ENCODE data around the gene HCRT. TPM values are rescaled to one million over a fixed set of nuclear protein-coding genes. Genes with fewer than 3 reads are reported as not detected.

The HCRT gene
- total and polyA plus RNA-seq, 5 donors = not detected

GRCh38 chr17:42135151-42135550, 50.1 kb downstream of the HCRT start:
- 82% methylated on average over 6 of the region's 6 CpGs for WGBS
- H3K4me1 ChIP-seq (ENCODE audit: control insufficient read depth, insufficient read depth, low read length) = peaks cover 35% of the 10 kb centered on the region
- no peak for ATAC-seq

More at GRCh38 chr17:42135151-42135550, 50.1 kb downstream of the HCRT start:
- H3K4me3 ChIP-seq (ENCODE audit: low read length) = no peak overlapping the region
- H3K27ac ChIP-seq (ENCODE audit: low read length) = peak overlapping the region; percentile 87
- DNase-seq = no peak
- no peaks in the 10 kb centered on the region for H3K9me3 ChIP-seq (ENCODE audit: control insufficient read depth, low read length)
- no peaks in the 10 kb centered on the region for H3K27me3 ChIP-seq (ENCODE audit: control insufficient read depth, insufficient read depth)
- intact Hi-C loops (cut with DNase I) = no loop called here

Other genes with a start within 250 kb of the HCRT start
- gene CNP, start 218.7 kb downstream of the HCRT start, total RNA-seq = 10 to 100 TPM; 37.1 to 41.1 (median 39.2) TPM
- gene CNP, start 218.7 kb downstream of the HCRT start, polyA plus RNA-seq = 32.1 TPM
- gene DNAJC7, start 168.0 kb downstream of the HCRT start, total RNA-seq = 10 to 100 TPM; 56.2 to 81.5 (median 65.3) TPM
- 60.7 TPM for gene DNAJC7, start 168.0 kb downstream of the HCRT start, polyA plus RNA-seq
- gene NKIRAS2, start 165.4 kb downstream of the HCRT start, total RNA-seq = 10 to 100 TPM; 39.1 to 47.9 (median 40.4) TPM
- 53.9 TPM for gene NKIRAS2, start 165.4 kb downstream of the HCRT start, polyA plus RNA-seq
- gene C17orf113, start 134.9 kb downstream of the HCRT start, total RNA-seq = 1 to 10 TPM in 1 of 4 donors, under 1 TPM in 3; 0.60 to 1.2 (median 0.66) TPM
- 0.91 TPM for gene C17orf113, start 134.9 kb downstream of the HCRT start, polyA plus RNA-seq
- gene ZNF385C, start 87.0 kb downstream of the HCRT start, total RNA-seq = under 1 TPM in 3 of 4 donors, not detected in 1; 0.29 to 0.42 (median 0.31) TPM
- gene ZNF385C, start 87.0 kb downstream of the HCRT start, polyA plus RNA-seq = 0.32 TPM
- 1 to 10 TPM; 5.4 to 8.0 (median 6.1) TPM for gene DHX58, start 72.7 kb downstream of the HCRT start, total RNA-seq
- 7.2 TPM for gene DHX58, start 72.7 kb downstream of the HCRT start, polyA plus RNA-seq
- 10 to 100 TPM; 15.8 to 32.4 (median 23.3) TPM for gene KAT2A, start 64.1 kb downstream of the HCRT start, total RNA-seq
- gene KAT2A, start 64.1 kb downstream of the HCRT start, polyA plus RNA-seq = 30.1 TPM
- under 1 TPM in 3 of 4 donors, not detected in 1; 0.20 to 0.21 (median 0.20) TPM for gene HSPB9, start 62.6 kb downstream of the HCRT start, total RNA-seq
- gene HSPB9, start 62.6 kb downstream of the HCRT start, polyA plus RNA-seq = 0.18 TPM
- gene RAB5C, start 30.5 kb downstream of the HCRT start, total RNA-seq = 10 to 100 TPM; 39.9 to 58.1 (median 53.8) TPM
- 55.0 TPM for gene RAB5C, start 30.5 kb downstream of the HCRT start, polyA plus RNA-seq
- gene KCNH4, start 4.3 kb downstream of the HCRT start, total RNA-seq = under 1 TPM in 3 of 4 donors, not detected in 1; 0.06 to 0.28 (median 0.14) TPM
- 0.14 TPM for gene KCNH4, start 4.3 kb downstream of the HCRT start, polyA plus RNA-seq
- 10 to 100 TPM; 11.5 to 15.4 (median 13.1) TPM for gene GHDC, start 9.0 kb upstream of the HCRT start, total RNA-seq
- gene GHDC, start 9.0 kb upstream of the HCRT start, polyA plus RNA-seq = 10.5 TPM
- 10 to 100 TPM; 39.4 to 46.3 (median 40.5) TPM for gene STAT5B, start 90.9 kb upstream of the HCRT start, total RNA-seq
- gene STAT5B, start 90.9 kb upstream of the HCRT start, polyA plus RNA-seq = 19.7 TPM
- 10 to 100 TPM; 20.8 to 30.5 (median 23.3) TPM for gene STAT5A, start 103.0 kb upstream of the HCRT start, total RNA-seq
- 8.1 TPM for gene STAT5A, start 103.0 kb upstream of the HCRT start, polyA plus RNA-seq
- 100 to 1,000 TPM; 100 to 192 (median 105) TPM for gene STAT3, start 203.0 kb upstream of the HCRT start, total RNA-seq
- gene STAT3, start 203.0 kb upstream of the HCRT start, polyA plus RNA-seq = 46.9 TPM
- gene CAVIN1, start 237.8 kb upstream of the HCRT start, total RNA-seq = 100 to 1,000 TPM; 173 to 256 (median 203) TPM
- 153 TPM for gene CAVIN1, start 237.8 kb upstream of the HCRT start, polyA plus RNA-seq